Measurements from ENCODE around the gene FXYD2. TPM values are rescaled to one million over a fixed set of nuclear protein-coding genes. Genes with fewer than 3 reads are reported as not detected.

FXYD2 gene
- total and polyA plus RNA-seq, 2 of the 8 experiments (the other 6 are each of a cell fraction or from before 2014, with no cell fraction given): 0.89 to 1.1 TPM

- TF ChIP-seq CHD7 (IDR thresholded peaks at IDR 0.05; ENCODE audit: insufficient replicate concordance, low read length): no peak
- TF ChIP-seq SRF (IDR thresholded peaks at IDR 0.05; ENCODE audit: low read depth, low read length): no peak
- TF ChIP-seq RFX5 (IDR thresholded peaks at IDR 0.05; ENCODE audit: borderline replicate concordance, low read depth, low read length): no peak
- no peak for TF ChIP-seq HDAC2 (IDR thresholded peaks at IDR 0.05; ENCODE audit: borderline replicate concordance in 1 of 2, low read depth in 2 of 2, low read length in 2 of 2)
- TF ChIP-seq SIX5 (IDR thresholded peaks at IDR 0.05; ENCODE audit: low read depth, low read length): no peak
- no peak for TF ChIP-seq CHD2 (IDR thresholded peaks at IDR 0.05; ENCODE audit: low read length)
- TF ChIP-seq ASH2L (IDR thresholded peaks at IDR 0.05; ENCODE audit: low read length): no peak
- no peak for TF ChIP-seq SUZ12 (IDR thresholded peaks at IDR 0.05; ENCODE audit: low read length)
- no peak for TF ChIP-seq KDM4A (IDR thresholded peaks at IDR 0.05; ENCODE audit: low read depth, low read length, severe bottlenecking)
These were observed 13.2 kb upstream of the FXYD2 start (continued) for GRCh38 chr11:117837791-117838190.
